ENCODE data around the gene LIMS3. TPM values are rescaled to one million over a fixed set of nuclear protein-coding genes. Genes with fewer than 3 reads are reported as not detected.
"Not testable (repeated sequence)": the region's sequence is repeated elsewhere in the genome, so short reads cannot be mapped to it uniquely, and the experiment has no call there.

Gene LIMS3
- total and polyA plus RNA-seq, 2 of the 8 experiments (the other 6 are each of a cell fraction or from before 2014, with no cell fraction given): 2.7 TPM; not detected in 1

DNA sequence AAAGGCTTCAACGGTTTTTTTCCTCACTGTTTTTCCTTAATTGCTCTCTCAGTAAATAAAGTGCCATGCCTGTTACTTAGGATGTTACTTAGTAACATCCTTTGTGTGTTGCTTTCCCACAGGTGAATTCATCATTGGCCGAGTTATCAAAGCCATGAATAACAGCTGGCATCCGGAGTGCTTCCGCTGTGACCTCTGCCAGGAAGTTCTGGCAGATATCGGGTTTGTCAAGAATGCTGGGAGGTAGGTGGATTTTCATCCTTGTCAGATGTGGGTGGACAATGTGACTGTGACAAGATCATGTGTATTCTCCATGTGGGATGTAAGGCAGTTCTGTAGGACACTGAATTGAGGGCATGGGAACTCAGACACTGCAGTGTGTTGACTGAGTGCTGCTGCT is 17.3 kb downstream of the LIMS3 start:
- H3K14ac ChIP-seq (ENCODE audit: insufficient read length); DNase-seq (ENCODE audit: low read depth in 1 of 2, low spot score in 2 of 2); H3K36me3 ChIP-seq (ENCODE audit: control insufficient read depth in 2 of 4, insufficient read depth in 4 of 4, low read length in 3 of 4); H2AFZ ChIP-seq (ENCODE audit: low read length); H2BK15ac ChIP-seq (ENCODE audit: low read length); H3K79me1 ChIP-seq (ENCODE audit: low read depth, low read length); H3K9me3 ChIP-seq (ENCODE audit: insufficient read depth in 2 of 2, low read depth in 1 of 2, low read length in 1 of 2); H2BK20ac ChIP-seq (ENCODE audit: low read length); FAIRE-seq; H3K4me2 ChIP-seq (ENCODE audit: insufficient read depth in 1 of 2, low read depth in 2 of 2, low read length in 2 of 2); H4K20me1 ChIP-seq (replicated peaks in 1 of 2; ENCODE audit: control insufficient read depth in 1 of 2, insufficient read depth in 2 of 2, low read length in 2 of 2); H3K23ac ChIP-seq (ENCODE audit: insufficient read length); H3K9ac ChIP-seq (replicated peaks in 1 of 4; ENCODE audit: extremely low read depth in 1 of 4, low read depth in 3 of 4, low read length in 3 of 4); H4K91ac ChIP-seq (replicated peaks; ENCODE audit: insufficient read length, low read length); H2AK5ac ChIP-seq (ENCODE audit: low read depth, low read length); H2BK120ac ChIP-seq (replicated peaks; ENCODE audit: low read depth, low read length); POLR2A ChIA-PET (ENCODE audit: partially characterized antibody); CTCF ChIA-PET (ENCODE audit: partially characterized antibody); H4K8ac ChIP-seq (ENCODE audit: extremely low read depth, insufficient read depth, low read length); H3K79me2 ChIP-seq (ENCODE audit: control insufficient read depth in 1 of 2, insufficient read depth in 2 of 2, low read length in 2 of 2); H3K4me1 ChIP-seq (replicated peaks in 1 of 4; ENCODE audit: control insufficient read depth in 3 of 4, insufficient read depth in 4 of 4, low read length in 3 of 4); H3K4me3 ChIP-seq (ENCODE audit: extremely low read depth in 1 of 4, insufficient read depth in 2 of 4, low read depth in 3 of 4, low read length in 4 of 4); H4K5ac ChIP-seq (ENCODE audit: insufficient read length, low read depth, low read length); H3K23me2 ChIP-seq (ENCODE audit: low read depth, low read length); H3K56ac ChIP-seq (replicated peaks; ENCODE audit: insufficient read length, low read depth, low read length); H2BK12ac ChIP-seq (ENCODE audit: low read depth, low read length); H3K27me3 ChIP-seq (replicated peaks in 1 of 4; ENCODE audit: control insufficient read depth in 3 of 4, extremely low read depth in 1 of 4, insufficient read depth in 3 of 4, low read length in 3 of 4); H3K4ac ChIP-seq (replicated peaks; ENCODE audit: insufficient read length, low read depth, low read length); H3K27ac ChIP-seq (ENCODE audit: low read depth, low read length); H2BK5ac ChIP-seq (ENCODE audit: low read depth, low read length); H3K18ac ChIP-seq (ENCODE audit: extremely low read depth, low read length): not testable (repeated sequence)
- no CpG with 5 or more reads among the region's 5 CpGs for WGBS, 2 experiments (ENCODE audit: extremely low coverage in 1 of 2, insufficient coverage in 1 of 2, insufficient read length in 1 of 2, insufficient replicate concordance in 2 of 2, low coverage in 1 of 2, low lambda C conversion rate in 2 of 2, missing lambda C conversion rate in 1 of 2)

DNA sequence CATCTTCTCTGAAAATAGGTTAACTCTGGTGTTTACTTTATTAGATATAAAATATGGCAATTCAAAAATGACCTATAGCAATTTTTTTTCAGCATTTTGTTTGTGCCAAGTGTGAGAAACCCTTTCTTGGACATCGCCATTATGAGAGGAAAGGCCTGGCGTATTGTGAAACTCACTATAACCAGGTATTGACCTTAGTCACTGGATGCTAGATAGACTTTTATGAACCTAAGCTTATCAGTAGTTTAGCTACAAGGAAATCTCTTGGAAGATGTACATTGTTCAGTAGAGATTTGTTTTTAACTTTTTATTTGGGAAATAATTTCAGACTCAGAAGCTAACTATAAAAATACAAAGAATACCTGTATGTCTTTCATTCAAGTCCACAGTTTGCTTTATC is 21.7 kb downstream of the LIMS3 start:
- H3K79me2 ChIP-seq (ENCODE audit: control insufficient read depth in 1 of 2, insufficient read depth in 2 of 2, low read length in 2 of 2); H3K18ac ChIP-seq (ENCODE audit: extremely low read depth, low read length); H2BK15ac ChIP-seq (ENCODE audit: low read length); H2BK20ac ChIP-seq (ENCODE audit: low read length); H3K23ac ChIP-seq (ENCODE audit: insufficient read length); H3K23me2 ChIP-seq (ENCODE audit: low read depth, low read length); POLR2A ChIA-PET (ENCODE audit: partially characterized antibody); CTCF ChIA-PET (ENCODE audit: partially characterized antibody); H3K36me3 ChIP-seq (ENCODE audit: control insufficient read depth in 2 of 4, insufficient read depth in 4 of 4, low read length in 3 of 4); H2AK5ac ChIP-seq (ENCODE audit: low read depth, low read length); H2AFZ ChIP-seq (ENCODE audit: low read length); H3K14ac ChIP-seq (ENCODE audit: insufficient read length); H3K79me1 ChIP-seq (ENCODE audit: low read depth, low read length); H2BK120ac ChIP-seq (replicated peaks; ENCODE audit: low read depth, low read length); H3K4ac ChIP-seq (replicated peaks; ENCODE audit: insufficient read length, low read depth, low read length); H4K91ac ChIP-seq (replicated peaks; ENCODE audit: insufficient read length, low read length); H3K27ac ChIP-seq (ENCODE audit: low read depth, low read length); H2BK12ac ChIP-seq (ENCODE audit: low read depth, low read length); DNase-seq (ENCODE audit: low read depth in 1 of 2, low spot score in 2 of 2); FAIRE-seq; H3K9me3 ChIP-seq (ENCODE audit: insufficient read depth in 2 of 2, low read depth in 1 of 2, low read length in 1 of 2); H3K4me2 ChIP-seq (ENCODE audit: insufficient read depth in 1 of 2, low read depth in 2 of 2, low read length in 2 of 2); H4K8ac ChIP-seq (ENCODE audit: extremely low read depth, insufficient read depth, low read length); H3K9ac ChIP-seq (replicated peaks in 1 of 4; ENCODE audit: extremely low read depth in 1 of 4, low read depth in 3 of 4, low read length in 3 of 4); H3K27me3 ChIP-seq (replicated peaks in 1 of 4; ENCODE audit: control insufficient read depth in 3 of 4, extremely low read depth in 1 of 4, insufficient read depth in 3 of 4, low read length in 3 of 4); H3K56ac ChIP-seq (replicated peaks; ENCODE audit: insufficient read length, low read depth, low read length); H3K4me1 ChIP-seq (replicated peaks in 1 of 4; ENCODE audit: control insufficient read depth in 3 of 4, insufficient read depth in 4 of 4, low read length in 3 of 4); H2BK5ac ChIP-seq (ENCODE audit: low read depth, low read length); H3K4me3 ChIP-seq (ENCODE audit: extremely low read depth in 1 of 4, insufficient read depth in 2 of 4, low read depth in 3 of 4, low read length in 4 of 4); H4K5ac ChIP-seq (ENCODE audit: insufficient read length, low read depth, low read length); H4K20me1 ChIP-seq (replicated peaks in 1 of 2; ENCODE audit: control insufficient read depth in 1 of 2, insufficient read depth in 2 of 2, low read length in 2 of 2): not testable (repeated sequence)
- no CpG with 5 or more reads among the region's 2 CpGs for WGBS, 2 experiments (ENCODE audit: extremely low coverage in 1 of 2, insufficient coverage in 1 of 2, insufficient read length in 1 of 2, insufficient replicate concordance in 2 of 2, low coverage in 1 of 2, low lambda C conversion rate in 2 of 2, missing lambda C conversion rate in 1 of 2)

All from H1 (cell line).